ENCODE measurements around the gene BLOC1S2. TPM values are rescaled to one million over a fixed set of nuclear protein-coding genes. Genes with fewer than 3 reads are reported as not detected.
"Not testable (repeated sequence)": the region's sequence is repeated elsewhere in the genome, so short reads cannot be mapped to it uniquely, and the experiment has no call there.

The BLOC1S2 gene
- total RNA-seq, 1 donor from 2014 or later = 47.7 TPM

DNA sequence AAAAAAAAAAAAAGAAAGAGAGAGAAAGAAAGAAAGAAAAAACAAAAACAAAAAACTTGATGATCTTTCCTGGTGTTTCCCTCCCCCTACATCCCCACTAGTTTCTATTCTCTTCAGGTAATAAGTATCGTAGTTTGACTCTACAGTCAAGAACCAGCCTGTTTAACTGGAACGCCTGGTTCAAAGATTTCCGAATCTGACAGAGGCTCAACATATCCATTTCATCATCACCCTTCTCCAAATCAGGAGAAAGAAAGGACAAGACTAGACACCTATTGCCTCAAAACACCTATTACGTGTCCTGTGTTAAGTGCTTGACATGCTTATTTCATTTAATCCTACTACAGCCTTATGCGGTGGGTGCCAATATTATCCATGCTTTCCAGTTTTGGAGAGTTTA is 20.4 kb upstream of the BLOC1S2 start:
- Mint-ChIP-seq H3K4me1 (no peaks in the 10 kb centered on the region), H3K27ac (no peak overlapping the region), H3K9me3 (no peaks in the 10 kb centered on the region), H3K36me3 (ENCODE audit: low read depth) (no peaks in the 10 kb centered on the region), H3K27me3 (peaks cover 40% of the 10 kb centered on the region), H3K4me3 (no peak overlapping the region)
- DNase-seq (no peak), ATAC-seq (ENCODE audit: low read depth) (no peak)
- POLR2A ChIA-PET = no interaction called here
- intact Hi-C loops (cut with micrococcal nuclease) = no loop called here
- CTCF ChIA-PET = no interaction called here
- TF ChIP-seq, protein P1, sequence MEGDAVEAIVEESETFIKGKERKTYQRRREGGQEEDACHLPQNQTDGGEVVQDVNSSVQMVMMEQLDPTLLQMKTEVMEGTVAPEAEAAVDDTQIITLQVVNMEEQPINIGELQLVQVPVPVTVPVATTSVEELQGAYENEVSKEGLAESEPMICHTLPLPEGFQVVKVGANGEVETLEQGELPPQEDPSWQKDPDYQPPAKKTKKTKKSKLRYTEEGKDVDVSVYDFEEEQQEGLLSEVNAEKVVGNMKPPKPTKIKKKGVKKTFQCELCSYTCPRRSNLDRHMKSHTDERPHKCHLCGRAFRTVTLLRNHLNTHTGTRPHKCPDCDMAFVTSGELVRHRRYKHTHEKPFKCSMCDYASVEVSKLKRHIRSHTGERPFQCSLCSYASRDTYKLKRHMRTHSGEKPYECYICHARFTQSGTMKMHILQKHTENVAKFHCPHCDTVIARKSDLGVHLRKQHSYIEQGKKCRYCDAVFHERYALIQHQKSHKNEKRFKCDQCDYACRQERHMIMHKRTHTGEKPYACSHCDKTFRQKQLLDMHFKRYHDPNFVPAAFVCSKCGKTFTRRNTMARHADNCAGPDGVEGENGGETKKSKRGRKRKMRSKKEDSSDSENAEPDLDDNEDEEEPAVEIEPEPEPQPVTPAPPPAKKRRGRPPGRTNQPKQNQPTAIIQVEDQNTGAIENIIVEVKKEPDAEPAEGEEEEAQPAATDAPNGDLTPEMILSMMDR (IDR thresholded peaks at IDR 0.05) = no peak

DNA sequence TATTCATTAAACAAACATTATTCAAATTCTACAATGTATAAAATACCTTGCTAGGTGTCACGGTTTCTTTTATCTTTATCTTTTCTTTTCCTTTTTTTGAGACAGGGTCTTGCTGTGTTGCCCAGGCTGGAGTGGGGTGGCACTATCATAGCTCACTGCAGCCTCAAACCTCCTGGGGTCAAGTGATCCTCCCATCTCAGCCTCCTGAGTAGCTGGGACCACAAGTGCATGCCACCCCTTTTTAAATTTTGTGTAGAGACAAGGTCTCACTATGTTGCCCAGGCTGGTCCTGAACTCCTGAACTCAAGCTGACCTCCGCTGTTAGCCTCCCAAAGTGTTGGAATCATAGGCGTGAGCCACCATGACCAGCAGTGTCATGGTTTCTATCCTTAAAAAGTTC is 17.9 kb upstream of the BLOC1S2 start:
- intact Hi-C loops (cut with micrococcal nuclease) = no loop called here
- ATAC-seq (ENCODE audit: low read depth) (no peak), DNase-seq (no peak)
- CTCF ChIA-PET = interaction anchor here (2.2 to 2.9 kb wide), 2 partner anchors 128 to 214 kb away, joined by 15 to 24 read pairs; no protein-coding TSS in a partner anchor
- POLR2A ChIA-PET = no interaction called here
- Mint-ChIP-seq H3K27ac (no peak overlapping the region), H3K27me3 (peaks cover 36% of the 10 kb centered on the region), H3K4me1 (no peaks in the 10 kb centered on the region), H3K4me3 (no peak overlapping the region), H3K36me3 (ENCODE audit: low read depth) (no peaks in the 10 kb centered on the region), H3K9me3 (no peaks in the 10 kb centered on the region)
- TF ChIP-seq, protein P1 (IDR thresholded peaks at IDR 0.05) = no peak

DNA sequence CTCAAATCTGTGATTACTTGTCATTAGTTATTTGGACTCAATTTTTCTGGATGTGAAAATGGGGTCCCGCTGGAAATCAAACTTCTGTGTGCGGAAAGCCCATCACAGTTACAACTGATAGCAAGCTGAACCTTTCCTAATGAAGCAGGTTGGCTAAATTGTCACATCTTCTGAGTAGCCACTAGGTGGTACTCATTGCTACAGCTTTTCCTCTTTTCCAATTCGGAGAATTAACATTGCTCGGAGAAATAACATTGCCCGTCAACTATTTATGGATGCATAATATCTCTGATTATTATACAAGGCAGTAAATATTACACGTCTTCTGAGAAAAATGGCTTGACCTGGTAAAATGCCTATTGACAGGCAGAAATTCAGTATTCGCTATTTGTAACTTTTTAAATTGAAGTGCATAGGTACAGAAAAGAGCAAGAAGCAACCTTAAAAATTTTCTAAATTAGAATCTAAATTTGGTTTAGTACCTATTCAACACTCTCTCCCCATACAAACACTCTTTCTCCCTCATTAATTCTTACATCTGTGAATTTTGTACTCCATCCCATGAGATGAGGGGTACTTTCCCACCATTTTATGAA is 17.3 kb upstream of the BLOC1S2 start:
- Mint-ChIP-seq H3K4me1 (no peaks in the 10 kb centered on the region), H3K27me3 (peaks cover 35% of the 10 kb centered on the region), H3K9me3 (no peaks in the 10 kb centered on the region), H3K4me3 (no peak overlapping the region), H3K27ac (no peak overlapping the region), H3K36me3 (ENCODE audit: low read depth) (no peaks in the 10 kb centered on the region)
- CTCF ChIA-PET = interaction anchor here (0.6 to 2.9 kb wide), 7 partner anchors 9 to 214 kb away, joined by 3 to 24 read pairs (median 4); no protein-coding TSS in a partner anchor
- ATAC-seq (ENCODE audit: low read depth) (no peak), DNase-seq (no peak)
- intact Hi-C loops (cut with micrococcal nuclease) = loop anchor here (1.0 kb wide), 3 partner anchors 34 to 214 kb away; no protein-coding TSS in a partner anchor
- POLR2A ChIA-PET = no interaction called here
- TF ChIP-seq, protein P1 (IDR thresholded peaks at IDR 0.05) = peak; percentile 36

DNA sequence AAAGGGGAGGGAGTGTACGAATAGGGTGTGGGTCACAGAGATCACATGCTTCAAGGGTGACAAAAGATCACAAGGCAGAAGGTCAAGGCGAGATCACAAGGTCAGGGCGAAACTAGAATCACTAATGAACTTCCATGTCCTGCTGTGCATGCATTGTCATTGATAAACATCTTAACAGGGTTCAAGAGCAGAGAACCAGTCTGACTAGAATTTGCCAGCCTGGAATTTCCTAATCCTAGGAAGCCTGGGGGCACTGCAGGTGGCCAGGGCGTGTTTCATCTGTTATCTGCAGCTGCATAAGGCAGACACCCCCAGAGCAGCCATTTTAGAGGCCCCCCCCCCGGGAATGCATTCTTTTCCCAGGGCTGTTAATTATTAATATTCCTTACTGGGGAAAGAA is 14.6 kb upstream of the BLOC1S2 start:
- H3K36me3 Mint-ChIP-seq (ENCODE audit: low read depth); ATAC-seq (ENCODE audit: low read depth); intact Hi-C loops (cut with micrococcal nuclease); H3K4me3 Mint-ChIP-seq; POLR2A ChIA-PET; H3K9me3 Mint-ChIP-seq; DNase-seq; H3K27ac Mint-ChIP-seq: not testable (repeated sequence)
- CTCF ChIA-PET = interaction anchor here (1.5 kb wide), 1 partner anchor 217 kb away, joined by 3 read pairs; no protein-coding TSS in a partner anchor
- Mint-ChIP-seq H3K4me1 (peaks cover 13% of the 10 kb centered on the region), H3K27me3 (peaks cover 22% of the 10 kb centered on the region)

DNA sequence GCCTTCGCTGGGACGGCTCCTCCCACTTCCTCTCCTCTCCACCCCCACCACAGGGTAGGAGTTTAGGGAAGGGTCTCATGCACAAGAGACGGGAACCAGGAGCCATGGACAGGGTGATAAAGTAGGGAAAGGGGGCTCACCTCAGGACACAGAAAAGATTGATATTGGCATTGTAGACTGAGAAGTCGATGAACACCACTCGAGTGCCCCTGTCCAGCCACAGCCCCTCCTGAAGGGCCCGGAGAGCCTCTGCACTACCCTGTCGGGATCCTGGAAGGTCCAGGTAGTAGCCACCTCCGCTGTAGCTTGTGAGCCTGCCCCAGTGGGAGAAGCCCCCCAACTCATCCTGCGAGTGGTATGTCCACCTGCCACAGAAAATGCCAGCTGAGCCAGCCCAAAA is 10.8 kb upstream of the BLOC1S2 start:
- POLR2A ChIA-PET = interaction anchor here (0.6 kb wide), 1 partner anchor 81 kb away, joined by 5 read pairs; no protein-coding TSS in a partner anchor
- no peaks in the 10 kb centered on the region for H3K9me3 Mint-ChIP-seq
- no peaks in the 10 kb centered on the region for H3K36me3 Mint-ChIP-seq (ENCODE audit: low read depth)
- TF ChIP-seq, protein P1 (IDR thresholded peaks at IDR 0.05) = no peak
- no peak overlapping the region for H3K4me3 Mint-ChIP-seq
- CTCF ChIA-PET = interaction anchor here (0.6 kb wide), 1 partner anchor 136 kb away, joined by 4 read pairs; no protein-coding TSS in a partner anchor
- H3K4me1 Mint-ChIP-seq = peaks cover 15% of the 10 kb centered on the region
- no peak overlapping the region for H3K27ac Mint-ChIP-seq
- intact Hi-C loops (cut with micrococcal nuclease) = no loop called here
- H3K27me3 Mint-ChIP-seq = peaks cover 21% of the 10 kb centered on the region
- no peak for ATAC-seq (ENCODE audit: low read depth)
- no peak for DNase-seq
